ENCODE data around the gene ARGLU1.
"Not testable (repeated sequence)": the region's sequence is repeated elsewhere in the genome, so short reads cannot be mapped to it uniquely, and the experiment has no call there.

Gene ARGLU1, protein sequence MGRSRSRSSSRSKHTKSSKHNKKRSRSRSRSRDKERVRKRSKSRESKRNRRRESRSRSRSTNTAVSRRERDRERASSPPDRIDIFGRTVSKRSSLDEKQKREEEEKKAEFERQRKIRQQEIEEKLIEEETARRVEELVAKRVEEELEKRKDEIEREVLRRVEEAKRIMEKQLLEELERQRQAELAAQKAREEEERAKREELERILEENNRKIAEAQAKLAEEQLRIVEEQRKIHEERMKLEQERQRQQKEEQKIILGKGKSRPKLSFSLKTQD

DNA sequence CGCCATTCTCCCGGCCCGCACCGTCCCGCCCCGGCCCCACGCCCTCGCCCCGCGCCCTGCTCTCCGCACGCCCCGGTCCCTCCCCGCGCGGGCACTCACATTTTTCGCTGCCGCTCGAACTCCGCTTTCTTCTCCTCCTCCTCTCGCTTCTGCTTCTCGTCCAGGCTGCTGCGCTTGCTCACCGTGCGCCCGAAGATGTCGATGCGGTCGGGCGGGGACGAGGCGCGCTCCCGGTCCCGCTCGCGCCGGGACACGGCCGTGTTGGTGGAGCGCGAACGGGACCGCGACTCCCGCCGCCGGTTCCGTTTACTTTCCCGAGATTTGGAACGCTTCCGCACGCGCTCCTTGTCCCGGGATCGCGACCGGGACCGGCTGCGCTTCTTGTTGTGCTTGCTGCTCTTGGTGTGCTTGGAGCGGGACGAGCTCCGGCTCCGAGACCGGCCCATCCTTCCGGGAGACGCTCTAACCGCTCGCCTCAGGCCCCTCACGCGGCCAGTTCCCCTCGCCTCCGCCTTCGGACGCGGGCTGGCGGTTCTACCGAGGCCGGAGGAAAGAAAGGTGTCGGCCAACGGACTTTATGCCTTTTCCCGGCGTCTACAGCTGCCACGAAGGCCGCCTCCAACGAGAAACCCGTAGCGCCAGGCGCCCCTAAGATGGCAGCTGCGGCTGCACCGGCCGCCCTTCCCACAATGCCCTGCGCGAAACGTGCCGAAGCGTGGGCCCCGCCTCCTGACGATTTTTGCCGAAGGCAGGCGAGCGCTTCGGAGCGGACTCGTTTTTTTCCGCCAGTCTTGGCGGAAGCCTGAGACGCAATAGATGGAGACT, at the start of gene ARGLU1:
Gene ARGLU1, minus strand, starts transcription at position 664 of the 825 bp plus-strand sequence. Its CDS starts 218 bp downstream, at position 446.
- peak; percentile 94 to 95 for DNase-seq

DNA sequence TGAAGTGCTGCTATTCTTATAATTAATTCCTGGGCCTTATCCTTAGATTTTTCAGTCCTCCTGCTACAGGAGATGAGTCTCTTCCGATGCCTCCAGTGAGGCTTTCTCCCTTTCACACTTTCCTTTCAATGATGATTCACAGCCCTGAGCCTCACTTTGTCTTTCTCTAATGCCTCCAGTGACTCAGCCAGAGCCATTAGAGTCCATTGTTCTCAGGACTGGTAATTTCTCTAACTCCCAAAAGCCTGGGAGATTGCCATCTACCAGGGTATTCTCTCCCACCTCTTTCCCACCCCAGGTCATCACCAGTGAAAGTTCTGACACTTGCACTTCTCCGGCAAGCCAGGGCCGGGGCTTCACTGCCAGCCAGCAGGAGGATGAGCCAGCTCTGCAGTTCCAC, 49.6 kb upstream of the ARGLU1 start:
- no peak for DNase-seq

DNA sequence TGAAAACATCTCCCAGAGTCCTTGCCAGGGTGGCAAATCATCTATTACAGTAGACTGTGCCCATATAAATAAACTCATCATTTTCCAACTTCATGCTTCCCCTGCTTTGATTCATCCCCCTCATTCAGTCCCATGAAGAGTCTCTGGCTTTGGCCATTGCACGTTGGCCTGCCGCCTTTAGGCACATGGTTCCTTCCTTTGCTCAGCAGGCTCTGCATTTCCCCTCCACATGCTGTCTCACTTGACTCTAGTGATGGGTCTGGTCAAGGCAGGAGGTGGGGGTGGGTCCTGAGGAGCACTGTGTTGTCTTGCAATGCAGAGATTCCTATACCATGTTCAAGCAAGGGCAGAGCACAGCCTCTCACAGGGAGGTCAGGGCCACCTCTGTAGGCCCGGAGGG, 48.8 kb upstream of the ARGLU1 start:
- no peak for DNase-seq

DNA sequence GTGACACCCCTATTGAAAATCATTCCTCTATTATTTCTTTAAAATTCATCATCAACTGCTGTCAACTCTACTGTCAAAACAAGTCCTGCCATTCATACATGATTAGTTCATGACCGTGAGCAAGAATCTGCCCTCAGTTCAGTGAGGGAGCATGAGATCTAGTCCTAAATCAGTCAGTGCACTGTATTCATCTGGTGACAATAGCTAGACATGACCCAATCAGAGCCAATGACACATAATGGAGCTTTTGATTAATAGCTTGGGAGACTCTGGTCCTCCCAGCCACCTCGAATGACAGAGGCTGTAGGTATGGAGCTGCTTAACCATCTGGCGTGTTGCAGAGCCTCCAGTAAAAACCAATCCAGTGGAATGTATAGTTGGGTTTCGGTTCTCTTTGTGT, 46.9 kb upstream of the ARGLU1 start:
- no peak for DNase-seq

DNA sequence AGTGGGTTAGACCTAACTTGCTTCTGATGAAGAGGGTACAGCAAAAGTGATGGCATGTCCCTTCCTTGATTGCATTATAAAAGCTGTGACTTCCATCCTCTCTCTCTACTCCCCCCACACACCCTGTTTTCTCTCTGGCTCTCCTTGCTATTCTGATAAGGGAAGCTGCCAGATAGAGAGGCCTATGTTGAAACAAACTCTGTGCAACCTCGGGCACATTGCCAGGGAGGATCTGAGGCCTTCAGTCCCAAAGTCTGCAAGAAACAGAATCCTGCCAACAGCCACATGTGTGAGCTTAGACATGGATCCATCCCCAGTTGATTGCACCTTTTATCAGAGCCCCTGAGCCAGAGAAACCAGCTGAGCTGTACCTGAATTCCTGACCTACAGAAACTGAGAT, 44.8 kb upstream of the ARGLU1 start:
- no peak for DNase-seq

DNA sequence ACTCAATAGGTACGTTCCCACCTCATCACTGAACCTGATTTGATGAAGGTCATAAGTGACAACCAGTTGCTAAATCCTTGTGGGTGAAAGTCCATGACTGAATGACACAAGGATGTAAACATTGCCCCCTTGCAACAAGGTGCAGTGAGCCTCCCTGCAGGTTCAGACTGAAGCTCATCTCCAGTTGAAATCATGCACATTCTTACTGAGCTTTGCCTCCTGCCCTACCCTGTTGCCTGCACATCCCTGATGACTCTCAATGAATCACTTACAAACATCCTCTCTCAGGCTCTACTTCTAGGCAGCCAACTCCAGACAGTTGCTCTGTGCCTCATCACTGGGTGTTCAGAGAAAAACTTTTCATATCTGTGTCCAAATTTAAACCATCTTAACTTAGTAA, 42.5 kb upstream of the ARGLU1 start:
- DNase-seq: no peak

DNA sequence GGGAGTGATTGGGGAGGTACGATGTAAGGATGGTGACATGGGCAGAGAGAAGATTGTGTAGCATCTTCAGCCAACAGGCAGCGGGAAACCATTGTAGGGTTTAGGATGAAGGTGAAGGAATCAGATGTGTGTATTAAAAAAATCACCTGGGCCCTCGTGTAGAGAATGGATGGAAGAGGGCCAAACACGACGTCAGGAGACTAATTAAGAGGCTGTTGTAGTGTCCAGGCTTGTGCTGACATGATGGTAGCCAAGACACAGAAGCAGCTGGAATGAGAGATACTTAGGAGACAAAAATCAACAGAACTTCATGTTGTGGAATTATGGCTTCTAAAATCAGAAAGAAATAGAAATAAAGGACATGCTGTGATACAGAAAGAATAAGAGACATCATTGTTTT, 41.2 kb upstream of the ARGLU1 start:
- no peak for DNase-seq

DNA sequence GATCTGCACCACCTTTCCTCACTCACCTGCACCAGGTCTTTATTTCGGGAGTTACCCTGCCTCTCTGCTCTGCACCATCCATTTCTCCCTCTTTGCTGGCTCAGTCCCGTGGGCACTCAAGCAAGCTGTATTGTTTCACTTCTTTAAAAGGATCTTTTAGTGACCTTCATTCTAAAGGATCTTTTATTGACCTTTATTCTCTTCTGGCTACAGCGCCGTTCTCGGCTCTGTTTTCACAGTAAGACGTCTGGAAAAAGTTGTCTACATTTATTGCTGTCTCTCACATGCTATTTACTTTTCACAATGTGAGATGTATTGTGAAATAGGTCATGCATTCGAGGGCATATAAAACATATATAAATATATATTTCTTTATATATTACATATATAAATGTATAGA, 35.6 kb upstream of the ARGLU1 start:
- DNase-seq: no peak

DNA sequence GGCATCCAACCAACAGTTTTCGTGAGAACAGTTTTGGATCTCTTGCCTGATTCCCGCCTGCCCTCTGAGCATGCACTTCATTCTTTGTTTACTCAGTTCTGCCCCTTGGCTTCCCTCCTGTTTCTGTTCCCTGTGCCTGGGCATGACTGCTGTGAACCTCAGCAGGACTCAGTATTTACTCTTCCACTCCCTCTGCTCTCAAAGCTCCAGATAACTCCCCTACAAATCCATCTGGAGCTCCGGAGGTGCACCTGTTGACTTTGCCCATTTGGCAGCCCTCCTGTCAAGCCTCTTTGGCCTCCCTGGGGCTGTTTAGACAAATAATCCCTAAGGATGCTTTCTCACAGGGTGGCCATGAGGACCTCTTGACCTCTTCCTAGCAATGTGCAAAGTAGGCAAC, 34.2 kb upstream of the ARGLU1 start:
- no peak for DNase-seq

DNA sequence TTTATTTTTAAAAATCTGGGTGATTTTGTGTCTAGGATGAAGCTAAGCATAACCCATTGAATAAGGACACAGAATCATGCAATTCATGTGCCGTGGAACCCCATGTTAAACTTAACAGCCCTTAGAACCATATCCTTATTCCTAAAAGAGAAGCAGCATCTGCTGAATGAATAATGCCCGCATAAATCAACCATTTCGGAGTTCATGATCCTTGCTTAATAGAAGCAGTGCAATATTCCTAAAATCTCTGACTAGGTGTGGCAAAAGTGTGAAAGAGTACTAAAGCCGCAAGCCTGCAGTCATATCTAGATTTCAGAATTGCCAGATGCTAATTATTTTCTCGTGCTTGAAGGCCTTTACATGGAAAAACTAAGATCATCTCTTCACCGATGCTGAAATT, 33.6 kb upstream of the ARGLU1 start:
- DNase-seq: no peak

DNA sequence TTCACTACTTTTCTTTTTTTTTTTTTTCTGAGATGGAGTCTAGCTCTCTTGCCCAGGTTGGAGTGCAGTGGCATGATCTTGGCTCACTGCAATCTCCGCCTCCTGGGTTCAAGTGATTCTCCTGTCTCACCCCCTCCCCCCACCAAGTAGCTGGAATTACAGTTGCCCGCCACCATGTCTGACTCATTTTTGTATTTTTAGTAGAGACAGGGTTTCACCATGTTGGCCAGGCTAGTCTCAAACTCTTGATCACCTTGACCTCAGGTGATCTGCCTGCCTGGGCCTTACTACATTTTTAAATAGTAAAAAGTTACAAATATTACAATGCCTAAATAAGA, 32.8 kb upstream of the ARGLU1 start:
- DNase-seq: not testable (repeated sequence)

DNA sequence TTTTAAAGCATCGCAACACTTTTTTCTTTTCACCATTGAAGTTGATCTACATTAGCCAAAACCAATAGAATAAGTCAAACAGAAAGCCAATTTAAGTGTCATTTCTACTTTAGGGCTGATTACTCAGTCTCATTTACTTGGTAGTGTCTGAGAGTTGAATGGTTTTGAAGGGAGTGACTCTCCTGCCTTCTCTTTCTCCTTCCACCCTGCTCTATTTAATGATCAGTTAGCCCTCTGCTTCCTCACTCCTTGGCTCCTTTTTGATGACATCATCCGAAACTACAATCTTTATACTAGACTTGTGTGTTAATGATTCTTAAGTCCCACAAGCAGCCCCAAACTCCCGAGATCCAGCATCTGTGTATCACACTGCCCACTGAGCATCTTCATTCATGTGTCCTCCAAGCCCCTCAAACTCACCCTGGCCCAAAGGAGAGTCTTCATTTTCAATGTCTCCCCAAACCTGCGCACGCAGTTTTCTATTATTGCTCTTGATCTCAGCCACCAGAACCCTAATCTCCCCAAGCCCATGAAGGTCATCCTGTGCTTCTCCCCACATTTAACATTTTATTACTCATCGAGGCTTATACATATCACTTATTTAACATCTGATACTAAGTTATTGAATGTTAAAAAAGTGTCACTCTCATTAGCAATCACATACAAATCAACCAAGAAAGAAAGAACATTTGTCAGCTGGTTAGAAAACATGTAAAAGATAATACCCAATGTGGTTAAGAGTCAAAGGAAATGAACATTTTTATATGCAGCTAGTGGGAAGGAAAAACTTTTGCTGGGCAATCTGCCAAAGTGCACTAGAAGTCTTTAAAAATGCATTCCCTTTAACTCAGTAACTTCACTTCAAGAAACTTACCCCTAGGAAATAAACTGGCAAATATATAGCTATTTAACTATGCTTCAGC, 32.2 kb upstream of the ARGLU1 start:
- DNase-seq: no peak

DNA sequence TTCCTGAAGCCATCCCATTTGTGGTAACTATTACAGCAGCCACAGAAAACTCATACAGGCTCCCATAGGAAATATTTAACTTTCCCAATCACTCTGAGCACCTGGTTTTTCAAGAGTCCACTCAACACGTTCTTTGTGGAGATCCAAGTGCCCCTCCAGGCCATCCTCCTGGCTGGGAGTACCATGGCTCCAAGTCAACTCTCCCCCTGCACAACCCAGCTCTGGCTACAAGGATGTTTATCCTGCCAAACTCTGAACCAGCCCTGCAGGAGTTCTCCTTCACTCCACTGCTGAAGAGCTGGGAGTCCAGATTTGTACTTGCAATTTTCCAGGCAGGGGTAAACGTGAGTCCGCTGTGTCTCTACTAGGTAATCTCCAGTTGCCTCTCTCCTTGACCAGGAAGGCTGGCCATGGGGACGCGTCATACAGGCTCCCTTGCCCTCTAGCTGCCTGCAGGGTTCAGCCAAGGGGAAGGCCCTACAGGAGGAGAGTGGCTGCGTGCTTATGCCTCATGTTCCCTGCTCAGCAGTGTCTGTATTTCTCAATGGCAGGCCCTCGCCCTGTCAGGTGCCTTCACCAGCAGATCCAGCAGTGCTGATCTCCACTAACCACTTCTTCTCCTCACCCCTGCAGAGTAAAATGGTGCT, 29.9 kb upstream of the ARGLU1 start:
- no peak for DNase-seq

DNA sequence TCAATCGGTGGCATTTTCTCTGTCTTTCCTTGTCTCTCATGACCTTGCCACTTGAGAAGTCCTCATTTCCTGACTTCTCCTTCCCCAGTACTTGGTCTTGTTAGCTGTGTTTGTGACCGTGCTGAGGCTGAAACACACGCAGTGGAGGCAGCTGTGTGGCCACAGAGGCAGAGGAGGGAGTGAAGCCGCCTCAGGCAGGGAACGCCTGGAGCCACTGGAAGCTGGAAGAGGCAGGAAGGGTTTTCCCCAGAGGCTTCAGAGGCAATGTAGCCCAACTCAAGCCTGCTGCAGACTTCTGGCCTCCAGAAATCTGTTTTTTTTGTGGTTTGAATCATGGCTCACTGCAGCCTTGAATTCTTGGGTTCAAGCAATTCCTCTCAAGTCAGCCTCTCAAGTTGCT, 29.2 kb upstream of the ARGLU1 start:
- DNase-seq: no peak

DNA sequence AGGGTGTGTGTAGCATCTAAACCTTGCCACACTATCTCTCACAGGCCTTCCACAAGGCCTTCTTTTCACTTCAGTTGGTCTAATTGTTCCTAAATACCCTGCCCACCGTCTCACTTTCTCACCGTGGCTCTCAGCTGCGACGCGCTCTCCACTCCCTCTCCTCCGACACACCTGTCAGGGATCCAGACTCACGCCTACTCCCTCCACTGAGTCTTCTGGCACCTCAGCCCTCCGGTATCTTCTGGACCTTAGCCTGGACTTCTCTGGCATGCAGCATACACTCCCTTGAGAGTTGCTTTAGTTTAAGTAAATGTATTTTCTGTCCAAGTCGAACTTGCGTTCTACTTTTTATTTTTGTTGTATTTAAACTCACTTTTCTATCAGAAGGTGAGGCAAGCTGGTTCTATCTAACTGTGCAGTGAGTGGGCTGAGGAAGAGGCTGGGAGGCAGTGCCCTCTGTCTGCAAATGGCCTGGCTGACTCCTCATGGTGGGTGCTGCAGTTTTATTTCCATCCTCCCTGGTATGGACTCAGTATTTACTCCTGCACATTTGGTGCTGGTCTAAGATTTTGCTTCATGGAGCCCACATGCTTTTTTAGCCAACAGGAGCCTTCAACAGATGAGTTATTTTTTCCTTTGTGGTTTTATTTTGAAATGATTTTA, 28.5 kb upstream of the ARGLU1 start:
- DNase-seq: no peak

DNA sequence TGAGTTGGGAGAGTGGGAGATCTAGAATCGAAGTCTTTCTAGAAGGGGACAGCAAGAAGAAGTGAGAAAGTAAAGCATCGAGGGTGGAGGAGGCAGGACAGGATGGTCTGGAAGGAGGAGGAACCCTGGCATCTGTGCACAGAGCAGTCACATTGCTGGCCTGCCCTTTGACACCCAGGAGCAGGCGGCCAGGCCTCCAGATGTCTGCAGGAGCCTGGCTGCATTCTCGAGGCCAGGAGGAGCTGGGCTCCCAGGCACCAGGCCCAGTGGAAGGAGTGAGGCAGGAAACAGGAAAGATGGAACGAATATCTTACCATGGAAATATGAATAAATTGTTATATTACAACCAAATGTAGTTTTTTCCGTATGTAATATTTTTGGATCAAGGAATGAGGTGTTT, 27.7 kb upstream of the ARGLU1 start:
- no peak for DNase-seq

DNA sequence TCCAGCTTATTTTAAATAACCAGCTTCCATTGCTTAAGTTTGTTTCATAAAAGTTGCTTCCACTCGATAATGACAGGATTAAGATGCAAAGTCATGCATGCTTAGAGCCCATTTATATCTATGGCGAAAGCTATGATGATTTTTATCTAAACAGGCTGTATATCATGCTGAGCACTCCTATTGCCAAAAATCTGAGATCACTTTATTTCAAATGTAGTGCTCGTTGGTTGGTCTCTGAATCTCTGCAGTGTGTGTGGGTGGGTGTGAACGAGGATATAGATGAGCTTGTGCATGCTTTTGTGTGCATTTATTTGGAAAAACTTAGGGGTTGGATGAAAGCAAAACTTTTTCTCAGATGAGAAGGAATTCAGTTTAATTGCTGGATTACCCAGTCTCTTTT, 27.0 kb upstream of the ARGLU1 start:
- DNase-seq: no peak

DNA sequence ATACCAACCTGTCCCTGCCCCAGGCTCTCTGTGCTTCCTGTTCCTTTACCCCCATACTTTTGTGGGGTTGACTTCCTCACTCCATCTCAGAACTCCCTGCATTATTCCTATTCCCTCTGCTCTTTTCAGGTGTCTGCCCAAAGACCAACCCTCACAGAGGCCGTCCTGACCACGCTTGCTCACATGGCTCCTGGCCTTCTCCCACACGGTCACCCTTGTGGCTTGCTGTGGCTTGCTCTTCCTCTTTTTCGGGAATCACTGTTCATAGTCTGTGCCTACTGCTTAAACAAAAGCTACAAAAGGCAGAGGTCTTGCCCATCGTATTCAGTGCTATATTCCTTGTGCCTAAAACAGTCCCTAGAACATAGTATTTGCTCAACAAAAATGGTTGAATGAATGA, 25.2 kb upstream of the ARGLU1 start:
- no peak for DNase-seq

DNA sequence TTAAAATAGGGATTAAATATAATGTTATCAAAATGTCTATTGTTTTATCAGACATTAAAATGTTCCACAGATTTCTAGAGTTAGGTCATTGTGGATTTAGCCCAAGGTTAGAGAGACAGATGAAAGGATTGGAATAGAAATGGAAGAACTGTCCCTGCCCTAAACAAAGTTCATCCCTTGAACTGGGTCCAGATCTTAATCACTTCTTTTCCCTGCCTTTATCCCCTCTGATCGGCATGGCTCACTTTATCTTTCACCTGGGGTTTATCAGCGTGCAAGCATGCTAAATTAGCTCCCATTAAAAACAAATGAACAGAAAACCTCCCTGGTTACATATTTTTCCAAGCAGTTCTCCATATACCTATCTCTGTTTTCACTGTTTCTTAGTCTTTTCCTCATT, 23.4 kb upstream of the ARGLU1 start:
- DNase-seq: no peak

DNA sequence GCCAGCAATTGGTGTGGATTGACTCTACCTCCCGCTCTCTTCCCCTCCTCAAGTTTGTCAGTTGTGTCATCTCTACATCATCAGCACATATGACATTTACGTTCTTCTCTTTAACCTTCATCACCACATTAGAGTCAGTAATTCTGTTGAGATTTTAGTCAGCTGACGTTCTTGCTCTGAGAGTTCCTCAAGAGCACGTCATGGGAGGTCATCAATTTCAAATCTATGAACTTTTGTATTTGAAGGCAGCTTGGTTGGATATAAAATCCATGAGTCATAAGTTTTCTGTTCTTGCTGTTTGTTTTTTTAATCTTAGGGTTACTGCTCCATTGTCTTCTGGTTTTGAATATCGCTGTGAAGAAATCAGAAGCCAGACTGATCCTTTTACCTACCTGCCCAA, 21.8 kb upstream of the ARGLU1 start:
- DNase-seq: no peak

DNA sequence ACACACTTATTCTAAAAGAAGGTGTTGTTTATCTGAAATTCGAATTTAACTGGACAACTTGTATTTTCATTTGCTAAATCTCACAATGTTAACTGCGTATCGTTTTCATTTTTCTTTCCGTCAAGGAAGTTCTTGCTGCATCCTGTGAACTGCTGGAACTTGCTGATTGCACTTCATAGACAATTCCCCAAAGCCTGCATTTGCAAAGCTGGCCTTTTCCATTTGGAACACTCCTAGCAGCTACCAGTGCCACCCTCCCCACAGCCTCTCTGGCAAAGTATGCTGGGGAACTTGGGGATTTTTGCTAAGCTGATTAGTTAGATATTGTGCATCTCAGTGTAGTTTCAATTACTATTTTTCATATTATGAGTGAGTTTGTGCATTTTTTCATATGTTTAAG, 20.4 kb upstream of the ARGLU1 start:
- no peak for DNase-seq

DNA sequence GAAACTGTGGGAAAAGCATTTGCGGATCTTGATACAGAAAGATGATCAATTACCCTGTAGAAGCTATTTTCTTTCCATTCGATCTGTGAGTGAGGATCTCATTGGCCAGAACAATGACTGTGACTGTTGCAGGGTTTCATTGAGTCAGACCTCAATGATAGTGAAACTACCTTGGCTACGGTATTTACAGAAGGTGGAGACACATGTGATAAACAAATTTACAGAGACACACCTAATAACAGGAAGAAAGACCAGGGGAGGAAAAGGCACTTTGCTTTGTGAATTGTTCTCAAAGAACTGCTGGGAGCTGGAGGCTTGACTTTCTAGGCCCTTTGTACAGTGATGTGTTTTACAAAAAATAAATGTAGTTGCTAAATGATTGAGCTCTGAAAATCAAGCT, 19.9 kb upstream of the ARGLU1 start:
- no peak for DNase-seq
